Vagina (tissue), 2 donors: ENCODE measurements around the gene SLC24A3. TPM values are rescaled to one million over a fixed set of nuclear protein-coding genes. Genes with fewer than 3 reads are reported as not detected.

Experiments
- DNase-seq, 2 donors: peaks; one replicate each; pipeline ENCODE4 v3.0.0-alpha.2; 2017; ENCODE audit errors: extremely low spot score in 2 of 2
- H3K27ac ChIP-seq: fragments of 200-600 bp; sonication (generic); one replicate; pipeline ENCODE4 v1.5.1; 2019
- H3K27me3 ChIP-seq: fragments of 200-600 bp; sonication (generic); one replicate; pipeline ENCODE4 v1.5.1; 2019
- H3K36me3 ChIP-seq, 2 donors: fragments of 200-600 bp; sonication (generic); one replicate each; pipeline ENCODE4 v1.5.1; 2017 to 2019
- H3K4me1 ChIP-seq: fragments of 200-600 bp; sonication (generic); one replicate; pipeline ENCODE4 v1.5.1; 2019
- H3K4me3 ChIP-seq, 2 donors: fragments of 200-600 bp; sonication (generic); 1 replicate in 1 of 2; 2 replicates in 1 of 2; pipeline ENCODE4 v1.5.1; 2016 to 2019
- H3K9me3 ChIP-seq: fragments of 200-600 bp; sonication (generic); one replicate; pipeline ENCODE4 v1.5.1; 2019
- CTCF ChIP-seq, 3 experiments: fragments of 450-650 bp in 2 of 3; fragments of 200-600 bp in 1 of 3; sonication (generic) in 1 of 3; IDR thresholded peaks; one replicate each; pipeline ENCODE4 v1.5.1; 2017 to 2019; ENCODE audit warnings: antibody characterized with exemption in 3 of 3, mild to moderate bottlenecking in 2 of 3, moderate library complexity in 2 of 3
- POLR2A ChIP-seq, 2 donors: fragments of 450-650 bp; IDR thresholded peaks; one replicate each; pipeline ENCODE4 v1.6.1; 2017; ENCODE audit warnings: antibody characterized with exemption in 2 of 2, mild to moderate bottlenecking in 2 of 2, moderate library complexity in 2 of 2
- POLR2AphosphoS5 ChIP-seq, 2 donors: sonication (generic); formaldehyde crosslinking; IDR thresholded peaks; one replicate each; pipeline ENCODE4 v1.9.0; 2017; ENCODE audit warnings: antibody characterized with exemption in 2 of 2, mild to moderate bottlenecking in 2 of 2, low read depth in 1 of 2; ENCODE audit not compliant: insufficient read depth in 1 of 2
- intact Hi-C: fragments of 100-400 bp; cut with DNase I; formaldehyde crosslinking; loops from one replicate; pipeline ENCODE4 v1.15.1; 2023
- total RNA-seq: library from RNA; depleted of rRNA; stranded (reverse); fragments of >200 nt; gene quantifications from one replicate; pipeline ENCODE4 v1.2.3, GENCODE V29; 2016

Gene SLC24A3
- total RNA-seq, 1 donor from 2014 or later, result 12.3 TPM

- Histone ChIP-seq H3K27me3 (no peaks in the 10 kb centered on the region), H3K27ac (no peak overlapping the region), H3K4me3 (no peak overlapping the region), H3K9me3 (no peaks in the 10 kb centered on the region), H3K4me1 (no peaks in the 10 kb centered on the region), H3K36me3 (no peaks in the 10 kb centered on the region)
- intact Hi-C loops, result no loop called here
- no peak for TF ChIP-seq CTCF (IDR thresholded peaks at IDR 0.05)
- TF ChIP-seq POLR2AphosphoS5 (IDR thresholded peaks at IDR 0.05; ENCODE audit: insufficient read depth in 1 of 2, low read depth in 1 of 2), result no peak
- no peak for TF ChIP-seq POLR2A (IDR thresholded peaks at IDR 0.05)
- DNase-seq, result no peak
Measured at GRCh38 chr20:19486446-19486845, 274.0 kb downstream of the SLC24A3 start.

GRCh38 chr20:19487420-19487819 lies 275.0 kb downstream of the SLC24A3 start:
- Histone ChIP-seq H3K27ac (no peak overlapping the region), H3K27me3 (no peaks in the 10 kb centered on the region), H3K9me3 (no peaks in the 10 kb centered on the region), H3K4me1 (no peaks in the 10 kb centered on the region), H3K36me3 (no peaks in the 10 kb centered on the region), H3K4me3 (no peak overlapping the region)
- intact Hi-C loops, result no loop called here
- DNase-seq, result no peak
- TF ChIP-seq POLR2AphosphoS5 (IDR thresholded peaks at IDR 0.05; ENCODE audit: insufficient read depth in 1 of 2, low read depth in 1 of 2) (no peak), POLR2A (IDR thresholded peaks at IDR 0.05) (no peak), CTCF (IDR thresholded peaks at IDR 0.05) (no peak)

GRCh38 chr20:19491241-19491640 lies 278.8 kb downstream of the SLC24A3 start:
- Histone ChIP-seq H3K4me1 (no peaks in the 10 kb centered on the region), H3K27me3 (no peaks in the 10 kb centered on the region), H3K9me3 (no peaks in the 10 kb centered on the region), H3K27ac (no peak overlapping the region), H3K36me3 (no peaks in the 10 kb centered on the region), H3K4me3 (no peak overlapping the region)
- intact Hi-C loops, result no loop called here
- TF ChIP-seq CTCF (IDR thresholded peaks at IDR 0.05), result no peak
- TF ChIP-seq POLR2AphosphoS5 (IDR thresholded peaks at IDR 0.05; ENCODE audit: insufficient read depth in 1 of 2, low read depth in 1 of 2), result no peak
- no peak for TF ChIP-seq POLR2A (IDR thresholded peaks at IDR 0.05)
- no peak for DNase-seq

- H3K9me3 ChIP-seq, result no peaks in the 10 kb centered on the region
- intact Hi-C loops, result no loop called here
- H3K27ac ChIP-seq, result no peak overlapping the region
- TF ChIP-seq CTCF (IDR thresholded peaks at IDR 0.05) (no peak), POLR2AphosphoS5 (IDR thresholded peaks at IDR 0.05; ENCODE audit: insufficient read depth in 1 of 2, low read depth in 1 of 2) (no peak), POLR2A (IDR thresholded peaks at IDR 0.05) (no peak)
- DNase-seq, result no peak
- no peaks in the 10 kb centered on the region for H3K36me3 ChIP-seq
- H3K4me1 ChIP-seq, result no peaks in the 10 kb centered on the region
- H3K27me3 ChIP-seq, result no peaks in the 10 kb centered on the region
- no peak overlapping the region for H3K4me3 ChIP-seq
Measured at GRCh38 chr20:19492116-19492515, 279.7 kb downstream of the SLC24A3 start.

- H3K9me3 ChIP-seq, result no peaks in the 10 kb centered on the region
- TF ChIP-seq CTCF (IDR thresholded peaks at IDR 0.05) (no peak), POLR2AphosphoS5 (IDR thresholded peaks at IDR 0.05; ENCODE audit: insufficient read depth in 1 of 2, low read depth in 1 of 2) (no peak), POLR2A (IDR thresholded peaks at IDR 0.05) (no peak)
- H3K4me3 ChIP-seq, result no peak overlapping the region
- H3K27ac ChIP-seq, result no peak overlapping the region
- no peaks in the 10 kb centered on the region for H3K4me1 ChIP-seq
- no peaks in the 10 kb centered on the region for H3K36me3 ChIP-seq
- intact Hi-C loops, result no loop called here
- no peak for DNase-seq
- H3K27me3 ChIP-seq, result no peaks in the 10 kb centered on the region
Measured at GRCh38 chr20:19492687-19493336, 280.4 kb downstream of the SLC24A3 start.
